Measurements from ENCODE around the gene DDX41. TPM values are rescaled to one million over a fixed set of nuclear protein-coding genes. Genes with fewer than 3 reads are reported as not detected.

The DDX41 gene
- total and polyA plus RNA-seq, 8 donors, result 24.3 to 88.1 (median 42.7) TPM

DNA sequence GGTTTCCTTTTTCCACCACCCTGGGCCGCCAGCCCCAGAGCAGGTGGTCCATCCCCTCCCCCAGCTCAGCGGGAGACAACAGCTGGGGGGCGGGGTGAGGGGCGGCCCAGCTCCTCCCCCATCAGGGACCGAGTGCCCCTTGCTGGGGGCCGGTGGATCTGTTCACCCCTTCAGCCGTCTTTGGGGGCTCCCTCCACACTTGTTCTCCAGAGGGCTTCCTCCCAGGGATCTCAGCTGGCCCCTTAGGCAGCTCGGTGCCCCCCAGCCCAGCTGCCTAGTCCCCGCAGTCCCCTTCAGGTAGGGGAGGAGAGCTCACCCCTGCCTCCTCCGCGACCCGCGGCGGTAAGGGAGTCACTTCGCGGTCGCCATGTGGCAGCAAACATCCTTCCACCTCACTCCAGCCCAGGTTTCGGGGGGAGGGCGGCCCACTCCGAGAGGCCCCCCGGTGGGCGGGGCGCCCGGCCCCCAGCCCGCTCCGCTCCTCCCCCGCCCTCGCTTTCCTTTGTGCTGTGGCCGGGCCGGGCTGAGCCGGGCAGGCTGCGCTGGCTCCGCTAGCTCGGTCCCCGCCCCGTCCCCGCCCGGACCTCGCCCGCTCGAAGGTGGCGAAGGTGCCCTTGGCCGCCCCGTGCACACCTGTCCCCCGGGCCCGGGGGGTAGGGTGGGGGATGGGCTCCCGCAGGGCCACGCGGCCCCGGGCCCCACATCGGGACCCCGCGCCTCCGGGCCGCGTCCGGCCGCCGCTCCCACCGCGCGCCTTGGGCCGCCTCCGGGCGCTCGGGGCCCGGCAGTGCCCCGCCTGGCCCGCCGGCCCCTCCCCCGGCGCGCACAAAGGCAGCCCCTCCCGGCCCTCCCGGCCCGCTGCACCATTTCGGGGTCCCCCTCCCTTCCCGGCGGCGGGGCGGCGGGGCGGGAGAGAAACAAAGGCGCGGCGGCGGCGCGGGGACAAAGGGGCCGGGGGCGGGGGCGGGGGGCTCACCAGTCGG is 44.0 kb downstream of the DDX41 start:
- Histone ChIP-seq H3K27me3 (no peaks in the 10 kb centered on the region), H3K9me3 (no peaks in the 10 kb centered on the region), H3K4me1 (peaks cover 0 to 6% (median 3%) of the 10 kb centered on the region in 3 donors), H3K27ac (peak overlapping the region in 1 of 4 donors; percentile 39), H3K4me3 (peak overlapping the region; percentile 49 to 65 (median 60)), H3K36me3 (no peaks in the 10 kb centered on the region)
- no peak for TF ChIP-seq CTCF (IDR thresholded peaks at IDR 0.05)
- ATAC-seq, result peak; percentile 32 to 60 (median 46)
- peak in 2 of 6 donors; percentile 66 to 81 for DNase-seq
- 3% methylated on average over 43 to 93 of the region's 93 CpGs for WGBS, 2 donors
- intact Hi-C loops (cut with DNase I), result no loop called here
- no peak for FAIRE-seq

- peak in 2 of 6 donors; percentile 55 to 79 for DNase-seq
- H3K36me3 ChIP-seq, result no peaks in the 10 kb centered on the region
- intact Hi-C loops (cut with DNase I), result no loop called here
- H3K4me1 ChIP-seq, result peaks cover 0 to 6% (median 3%) of the 10 kb centered on the region in 3 donors
- FAIRE-seq, result no peak
- H3K27me3 ChIP-seq, result no peaks in the 10 kb centered on the region
- H3K9me3 ChIP-seq, result no peaks in the 10 kb centered on the region
- WGBS, 2 donors, result 77 to 92% methylated on average over 14 of the region's 14 CpGs
- H3K4me3 ChIP-seq, result peak overlapping the region in 2 of 4 donors; percentile 64 to 65
- no peak for ATAC-seq
- no peak overlapping the region for H3K27ac ChIP-seq
- TF ChIP-seq CTCF (IDR thresholded peaks at IDR 0.05), result no peak
Observed at GRCh38 chr5:177471610-177472356, 45.0 kb downstream of the DDX41 start.

GRCh38 chr5:177470759-177471536 is 45.8 kb downstream of the DDX41 start:
- FAIRE-seq (no peak), DNase-seq (peak in 1 of 6 donors; percentile 44), ATAC-seq (no peak)
- Histone ChIP-seq H3K4me3 (no peak overlapping the region), H3K27me3 (no peaks in the 10 kb centered on the region), H3K36me3 (no peaks in the 10 kb centered on the region), H3K4me1 (peaks cover 0 to 6% (median 3%) of the 10 kb centered on the region in 3 donors), H3K27ac (no peak overlapping the region), H3K9me3 (no peaks in the 10 kb centered on the region)
- intact Hi-C loops (cut with DNase I), result no loop called here
- WGBS, 2 donors, result 84 to 92% methylated on average over 10 of the region's 10 CpGs
- no peak for TF ChIP-seq CTCF (IDR thresholded peaks at IDR 0.05)

DNA sequence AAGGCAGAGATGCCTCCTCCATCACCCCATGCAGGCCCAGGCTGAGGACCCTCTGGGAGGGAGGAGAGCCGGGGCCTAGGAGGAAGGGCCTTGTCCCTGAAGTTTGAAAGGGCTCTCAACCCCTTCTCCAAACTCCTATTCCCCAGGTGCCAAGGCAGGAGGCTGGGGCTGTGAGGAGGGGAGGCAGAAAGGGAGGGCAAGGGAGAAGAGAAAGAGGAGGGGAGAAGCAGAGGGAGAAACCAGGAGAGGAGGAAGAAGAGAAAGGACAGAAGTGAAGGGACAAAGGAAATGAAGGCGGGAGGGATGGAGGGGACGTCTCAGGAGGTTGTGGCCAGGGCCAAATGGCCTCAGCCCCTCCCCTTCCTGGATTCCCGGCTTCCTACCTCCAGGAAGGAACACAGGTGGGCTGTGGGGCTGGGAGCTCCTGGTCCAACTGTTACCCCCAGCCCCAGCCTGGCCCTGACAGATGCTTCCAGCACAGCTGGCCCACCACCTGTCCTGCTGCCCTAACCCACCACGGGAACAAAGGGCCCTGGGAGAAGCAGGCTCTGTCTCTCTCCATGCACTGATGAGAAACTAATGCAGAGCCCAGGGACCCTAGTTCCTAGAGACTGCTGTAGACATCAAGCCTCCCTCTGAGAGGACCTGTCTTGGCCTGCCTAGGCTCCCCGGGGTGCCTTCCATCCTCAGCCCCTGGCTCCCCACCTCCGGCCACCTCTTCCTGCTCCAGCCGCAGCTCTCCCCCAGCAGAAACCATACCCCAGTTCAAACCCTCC is 46.8 kb downstream of the DDX41 start:
- peak in 1 of 6 donors; percentile 41 for DNase-seq
- Histone ChIP-seq H3K27me3 (no peaks in the 10 kb centered on the region), H3K4me3 (no peak overlapping the region), H3K9me3 (no peaks in the 10 kb centered on the region), H3K27ac (no peak overlapping the region), H3K4me1 (peaks cover 0 to 6% (median 3%) of the 10 kb centered on the region in 3 donors), H3K36me3 (no peaks in the 10 kb centered on the region)
- 86 to 88% methylated on average over 8 of the region's 8 CpGs for WGBS, 2 donors
- intact Hi-C loops (cut with DNase I), result no loop called here
- no peak for ATAC-seq
- no peak for TF ChIP-seq CTCF (IDR thresholded peaks at IDR 0.05)
- FAIRE-seq, result no peak

Data from pancreas (tissue), 10 donors.